HG03103 (cell line): ENCODE measurements around the gene ACOXL.

Experiments used
- ATAC-seq: cut with Tn5 transposase; IDR thresholded peaks from one replicate; pipeline ENCODE4 v1.9.1; 2021; ENCODE audit warnings: low read depth; ENCODE audit not compliant: unreplicated experiment

The ACOXL gene

GRCh38 chr2:110751642-110752041 is 19.3 kb downstream of the ACOXL start:
- ATAC-seq = no peak

GRCh38 chr2:110752871-110753270 is 20.5 kb downstream of the ACOXL start:
- no peak for ATAC-seq

DNA sequence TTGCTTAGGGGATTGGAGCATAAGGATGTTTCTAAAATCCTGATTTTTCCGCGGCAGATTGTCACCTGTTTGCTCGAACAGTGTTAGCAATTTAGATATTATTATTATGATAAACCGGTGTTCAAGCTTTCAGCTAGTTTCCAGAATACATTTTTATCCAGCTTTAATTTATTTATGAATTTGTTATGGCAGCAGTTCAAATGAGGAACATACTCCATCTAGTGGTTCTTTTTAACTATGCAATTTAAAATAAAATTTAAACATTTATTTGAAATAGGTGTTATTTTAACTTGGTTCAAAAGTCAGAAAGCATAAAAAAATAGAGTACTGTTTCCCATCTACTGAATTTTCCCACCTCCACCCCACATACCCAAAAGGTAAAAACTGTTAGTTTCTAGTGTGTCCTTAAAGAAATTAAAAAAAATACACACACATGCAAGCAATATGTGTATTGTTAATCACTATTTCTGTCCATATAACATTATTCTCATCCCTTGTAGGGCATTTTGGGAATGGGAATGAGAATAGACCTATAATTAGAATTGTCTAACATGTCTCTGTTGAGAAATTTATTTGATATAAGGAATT is 23.2 kb downstream of the ACOXL start:
- no peak for ATAC-seq

- ATAC-seq = no peak
Observed at GRCh38 chr2:110759411-110759810, 27.0 kb downstream of the ACOXL start.

GRCh38 chr2:110764931-110765330 is 32.6 kb downstream of the ACOXL start:
- ATAC-seq = no peak

DNA sequence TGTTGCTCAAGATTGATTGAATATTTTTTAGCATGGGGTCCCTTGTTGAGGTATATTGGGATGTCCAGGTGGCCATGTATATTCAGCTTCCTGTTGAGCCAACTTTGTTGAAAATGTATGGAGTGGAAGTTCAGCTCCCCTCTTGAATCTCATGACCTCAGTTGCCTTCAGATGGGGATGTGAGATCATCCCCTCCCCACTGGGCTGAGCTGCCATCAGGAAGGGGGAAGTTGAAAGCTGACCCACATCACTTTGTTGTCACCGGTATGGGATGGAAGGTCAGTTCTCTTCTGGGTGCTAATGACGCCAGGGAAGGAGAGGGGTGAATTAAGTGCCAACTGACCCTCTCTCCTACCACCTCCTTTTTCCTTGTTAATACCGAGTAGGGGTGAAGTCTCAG is 33.9 kb downstream of the ACOXL start:
- ATAC-seq = no peak

DNA sequence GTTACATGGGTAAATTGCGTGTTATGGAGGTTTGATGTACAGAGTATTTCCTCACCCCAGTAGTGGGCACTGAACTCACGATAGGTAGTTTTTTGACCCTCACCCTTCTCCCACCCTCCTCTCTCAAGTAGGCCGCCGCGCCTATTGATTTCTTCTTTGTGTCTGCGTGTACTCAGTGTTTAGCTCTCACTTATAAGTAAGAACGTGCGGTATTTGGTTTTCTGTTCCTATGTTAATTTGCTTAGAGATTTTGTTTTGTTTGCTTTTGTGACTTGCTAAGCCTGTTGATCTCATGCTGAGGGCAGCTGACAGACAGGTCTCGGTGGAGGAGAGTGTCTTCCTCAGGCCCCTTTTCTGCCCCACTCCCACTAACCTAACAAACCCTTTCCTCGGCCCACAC is 36.2 kb downstream of the ACOXL start:
- ATAC-seq = no peak

DNA sequence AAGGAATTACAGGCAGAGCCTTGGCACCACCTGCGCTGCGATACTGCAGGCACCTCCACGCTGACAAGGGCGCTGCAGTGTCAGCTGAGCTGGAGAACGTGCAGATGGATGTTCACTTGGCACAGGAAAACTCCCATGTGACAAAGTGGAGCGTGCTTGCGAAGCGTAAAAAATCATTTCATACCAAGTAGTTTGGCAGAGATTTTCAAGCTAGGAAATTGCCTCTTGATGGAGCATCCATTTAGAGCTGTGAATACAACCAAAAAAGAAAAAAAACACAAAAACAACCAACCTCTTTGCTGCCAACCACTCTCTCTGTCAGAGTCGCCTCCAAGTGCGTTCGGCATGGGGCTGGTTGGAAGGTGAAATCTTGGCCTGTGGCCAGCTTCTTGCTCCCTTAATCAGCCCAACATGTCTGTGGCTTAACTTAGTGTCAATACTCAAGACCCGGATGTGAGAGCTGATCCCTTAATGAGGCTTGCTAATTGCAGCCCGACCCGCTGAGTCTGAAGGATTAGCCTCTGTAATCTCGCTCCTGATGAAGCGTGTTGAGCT is 38.1 kb downstream of the ACOXL start:
- ATAC-seq = no peak

- no peak for ATAC-seq
Observed at GRCh38 chr2:110770959-110771431, 38.6 kb downstream of the ACOXL start.

DNA sequence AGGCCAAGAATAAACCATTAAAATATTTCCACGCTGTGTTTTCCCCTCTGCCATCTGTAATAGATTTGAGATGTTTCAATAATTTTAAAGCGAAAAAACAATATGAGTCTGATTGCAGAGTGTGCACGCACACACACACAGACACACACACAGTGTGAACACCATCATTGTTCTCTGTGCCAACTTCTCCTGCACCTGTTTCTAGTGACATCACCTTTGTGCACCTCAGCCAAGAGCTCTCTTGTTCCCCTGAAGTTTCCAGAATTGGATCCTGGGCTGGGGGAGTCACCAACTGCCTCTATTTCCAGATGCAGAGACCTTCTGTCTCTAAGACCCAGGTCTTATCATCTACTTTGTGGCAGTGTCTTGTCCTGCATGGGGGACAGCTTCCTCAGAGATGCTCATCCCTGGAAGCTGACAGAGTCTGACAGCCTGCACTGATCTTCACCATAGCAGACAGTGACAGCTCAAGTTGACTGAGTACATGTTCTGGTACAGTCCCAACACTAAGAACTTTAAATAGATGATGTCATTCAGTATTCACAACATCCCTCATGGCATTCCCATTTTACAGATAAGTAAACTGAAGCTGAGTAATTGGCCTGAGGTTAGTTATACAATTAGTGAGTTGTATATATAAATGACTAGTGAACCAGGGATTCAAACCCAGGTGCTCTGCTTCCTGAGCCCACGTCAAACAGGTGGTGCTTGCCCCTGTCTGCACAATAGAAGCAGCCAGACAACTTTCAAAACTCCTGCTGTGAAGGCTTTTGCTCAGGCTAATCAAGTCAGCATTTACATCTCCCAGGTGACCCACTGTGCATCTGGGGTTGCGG is 39.4 kb downstream of the ACOXL start:
- ATAC-seq = no peak

GRCh38 chr2:110772383-110772755 is 40.0 kb downstream of the ACOXL start:
- no peak for ATAC-seq

GRCh38 chr2:110773401-110773921 is 41.1 kb downstream of the ACOXL start:
- ATAC-seq = no peak

GRCh38 chr2:110774701-110775100 is 42.3 kb downstream of the ACOXL start:
- no peak for ATAC-seq

GRCh38 chr2:110777531-110778311 is 45.3 kb downstream of the ACOXL start:
- ATAC-seq = no peak

GRCh38 chr2:110780461-110780860 is 48.1 kb downstream of the ACOXL start:
- ATAC-seq = no peak

GRCh38 chr2:110783196-110783873 is 51.0 kb downstream of the ACOXL start:
- no peak for ATAC-seq

- no peak for ATAC-seq
Observed at GRCh38 chr2:110784047-110784631, 51.8 kb downstream of the ACOXL start.

DNA sequence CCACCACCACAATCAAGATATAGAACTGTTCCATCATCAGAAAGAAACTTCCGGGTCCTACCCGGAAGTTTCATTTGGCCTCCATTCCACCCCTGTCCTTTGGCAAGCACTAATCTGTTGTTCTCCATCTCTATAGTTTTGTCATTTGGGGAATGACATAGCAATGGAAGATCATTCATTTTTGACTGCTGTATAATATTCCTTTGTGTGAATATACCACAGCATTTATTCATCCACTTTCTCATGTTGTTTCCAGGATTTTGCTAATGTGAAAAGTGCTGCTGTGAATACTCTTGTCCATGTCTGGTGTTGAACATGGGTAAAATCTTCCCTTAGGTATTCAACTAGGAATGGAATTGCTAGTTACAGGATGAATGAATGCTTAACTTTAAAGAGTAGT is 53.1 kb downstream of the ACOXL start:
- ATAC-seq = no peak

DNA sequence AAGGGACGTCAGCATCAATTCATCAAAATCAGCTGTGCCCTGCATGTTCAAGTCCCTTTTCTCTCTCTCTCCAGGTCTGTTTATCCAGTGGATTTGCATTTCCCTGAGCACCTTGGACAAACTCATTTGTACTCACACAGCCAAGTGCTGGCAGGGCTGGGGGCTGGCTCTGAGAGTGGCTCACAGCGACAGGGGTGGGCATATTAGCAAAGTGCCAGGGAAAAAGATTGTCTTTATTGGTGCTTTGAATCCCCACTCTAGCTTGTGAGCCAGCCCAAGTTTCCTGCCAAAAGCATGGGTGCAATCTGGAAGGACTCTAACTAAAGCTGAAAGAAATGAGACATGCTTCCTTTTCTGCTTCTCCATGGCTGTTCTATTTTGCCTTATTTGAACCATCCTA is 56.6 kb downstream of the ACOXL start:
- no peak for ATAC-seq

DNA sequence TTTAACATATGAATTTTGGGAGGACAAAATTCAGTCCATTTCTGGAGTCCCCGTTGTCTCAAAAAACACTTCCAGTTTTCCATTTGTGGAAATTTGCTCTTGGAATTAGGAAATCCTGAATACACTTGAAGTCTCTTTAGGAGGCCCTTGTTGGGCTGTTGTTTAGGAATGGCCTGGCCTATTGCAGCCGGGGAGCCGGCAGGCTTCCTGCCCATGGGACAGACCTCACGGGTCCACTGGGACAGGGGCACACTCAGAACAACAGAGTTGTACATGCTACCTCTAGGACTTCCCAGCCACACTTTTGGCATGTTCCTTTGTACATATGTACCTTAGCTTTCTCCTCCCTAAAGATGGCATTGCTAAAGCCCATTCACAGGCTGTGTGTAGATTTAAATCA is 57.3 kb downstream of the ACOXL start:
- no peak for ATAC-seq
